Activated T-helper 17 cell treated with anti-CD3 and anti-CD28 coated beads, Interleukin-2, amount 50 U/mL, for 72 hours (primary cell): Measurements from ENCODE around the gene ARF5. TPM values are rescaled to one million over a fixed set of nuclear protein-coding genes. Genes with fewer than 3 reads are reported as not detected.

Experiments used
- ATAC-seq: fragments of 150-1000 bp; cut with Tn5 transposase; replicated peaks from 2 replicates; pipeline ENCODE4 v1.10.0; 2021; ENCODE audit warnings: mild to moderate bottlenecking, moderate library complexity
- H3K27ac Mint-ChIP-seq: one replicate; pipeline ENCODE4 v1.8.0; 2022; ENCODE audit warnings: mixed read lengths
- H3K27me3 Mint-ChIP-seq: one replicate; pipeline ENCODE4 v1.8.0; 2022; ENCODE audit warnings: mixed read lengths
- H3K36me3 Mint-ChIP-seq: one replicate; pipeline ENCODE4 v1.8.0; 2022; ENCODE audit warnings: low read depth, mild to moderate bottlenecking, mixed read lengths
- H3K4me1 Mint-ChIP-seq: one replicate; pipeline ENCODE4 v1.8.0; 2022; ENCODE audit warnings: mixed read lengths
- H3K4me3 Mint-ChIP-seq: one replicate; pipeline ENCODE4 v1.8.0; 2022; ENCODE audit warnings: mild to moderate bottlenecking, mixed read lengths
- H3K9me3 Mint-ChIP-seq: one replicate; pipeline ENCODE4 v1.8.0; 2022; ENCODE audit warnings: mixed read lengths
- total RNA-seq, 2 donors: library from RNA; stranded (reverse); gene quantifications; one replicate each; pipeline ENCODE4 v1.2.3, GENCODE V29; 2022

Gene ARF5
- total RNA-seq, 2 donors from 2014 or later: 87.6 to 98.9 TPM

GRCh38 chr7:127608446-127608845 is 20.2 kb downstream of the ARF5 start:
- Mint-ChIP-seq H3K27ac (no peak overlapping the region), H3K9me3 (no peaks in the 10 kb centered on the region), H3K36me3 (no peaks in the 10 kb centered on the region), H3K4me3 (no peak overlapping the region), H3K4me1 (no peaks in the 10 kb centered on the region), H3K27me3 (peaks cover 18% of the 10 kb centered on the region)
- ATAC-seq: no peak

GRCh38 chr7:127609297-127609696 is 21.1 kb downstream of the ARF5 start:
- Mint-ChIP-seq H3K4me1 (no peaks in the 10 kb centered on the region), H3K27ac (no peak overlapping the region), H3K36me3 (no peaks in the 10 kb centered on the region), H3K27me3 (peaks cover 23% of the 10 kb centered on the region), H3K9me3 (no peaks in the 10 kb centered on the region), H3K4me3 (no peak overlapping the region)
- no peak for ATAC-seq

GRCh38 chr7:127612263-127612662 is 24.1 kb downstream of the ARF5 start:
- Mint-ChIP-seq H3K9me3 (no peaks in the 10 kb centered on the region), H3K27me3 (peaks cover 33% of the 10 kb centered on the region), H3K4me1 (no peaks in the 10 kb centered on the region), H3K27ac (no peak overlapping the region), H3K4me3 (no peak overlapping the region), H3K36me3 (no peaks in the 10 kb centered on the region)
- ATAC-seq: no peak

- Mint-ChIP-seq H3K27ac (no peak overlapping the region), H3K4me3 (no peak overlapping the region), H3K27me3 (peaks cover 64% of the 10 kb centered on the region), H3K4me1 (no peaks in the 10 kb centered on the region), H3K36me3 (no peaks in the 10 kb centered on the region), H3K9me3 (no peaks in the 10 kb centered on the region)
- ATAC-seq: no peak
Measured at GRCh38 chr7:127616724-127617123, 28.5 kb downstream of the ARF5 start.

- no peak within 1 kb of the TSS for H3K27ac Mint-ChIP-seq
- no peak within 1 kb of the TSS for H3K4me3 Mint-ChIP-seq
- H3K4me1 Mint-ChIP-seq: no peaks in the 10 kb centered on the region
- no peaks in the 10 kb centered on the region for H3K9me3 Mint-ChIP-seq
- ATAC-seq: no peak
- H3K27me3 Mint-ChIP-seq: peaks cover 60% of the 10 kb centered on the region
- no peaks in the 10 kb centered on the region for H3K36me3 Mint-ChIP-seq
Measured at GRCh38 chr7:127618042-127618441, 29.8 kb downstream of the ARF5 start, which contains the start of gene PAX4. TSS of gene PAX4 (minus strand) at chr7:127618142. CDS start at chr7:127615928, 2,214 bp downstream.

GRCh38 chr7:127618775-127619174 is 30.6 kb downstream of the ARF5 start:
- Mint-ChIP-seq H3K27me3 (peaks cover 56% of the 10 kb centered on the region), H3K36me3 (no peaks in the 10 kb centered on the region), H3K27ac (no peak overlapping the region), H3K9me3 (no peaks in the 10 kb centered on the region), H3K4me1 (no peaks in the 10 kb centered on the region), H3K4me3 (no peak overlapping the region)
- no peak for ATAC-seq

- peaks cover 54% of the 10 kb centered on the region for H3K27me3 Mint-ChIP-seq
- H3K36me3 Mint-ChIP-seq: no peaks in the 10 kb centered on the region
- no peak overlapping the region for H3K27ac Mint-ChIP-seq
- no peak overlapping the region for H3K4me3 Mint-ChIP-seq
- H3K9me3 Mint-ChIP-seq: no peaks in the 10 kb centered on the region
- H3K4me1 Mint-ChIP-seq: no peaks in the 10 kb centered on the region
- ATAC-seq: no peak
Measured at GRCh38 chr7:127619681-127620405, 31.6 kb downstream of the ARF5 start.

GRCh38 chr7:127620406-127621233 is 32.4 kb downstream of the ARF5 start:
- no peak overlapping the region for H3K27ac Mint-ChIP-seq
- H3K36me3 Mint-ChIP-seq: no peaks in the 10 kb centered on the region
- H3K4me3 Mint-ChIP-seq: no peak overlapping the region
- H3K4me1 Mint-ChIP-seq: no peaks in the 10 kb centered on the region
- no peak for ATAC-seq
- no peaks in the 10 kb centered on the region for H3K9me3 Mint-ChIP-seq
- peaks cover 54% of the 10 kb centered on the region for H3K27me3 Mint-ChIP-seq

GRCh38 chr7:127625331-127625730 is 37.1 kb downstream of the ARF5 start:
- no peaks in the 10 kb centered on the region for H3K36me3 Mint-ChIP-seq
- no peaks in the 10 kb centered on the region for H3K4me1 Mint-ChIP-seq
- no peak for ATAC-seq
- no peak overlapping the region for H3K27ac Mint-ChIP-seq
- H3K4me3 Mint-ChIP-seq: no peak overlapping the region
- no peaks in the 10 kb centered on the region for H3K9me3 Mint-ChIP-seq
- H3K27me3 Mint-ChIP-seq: peaks cover 27% of the 10 kb centered on the region

GRCh38 chr7:127628445-127628844 is 40.2 kb downstream of the ARF5 start:
- no peaks in the 10 kb centered on the region for H3K9me3 Mint-ChIP-seq
- H3K27me3 Mint-ChIP-seq: peaks cover 13% of the 10 kb centered on the region
- no peak for ATAC-seq
- no peaks in the 10 kb centered on the region for H3K36me3 Mint-ChIP-seq
- H3K27ac Mint-ChIP-seq: no peak overlapping the region
- no peak overlapping the region for H3K4me3 Mint-ChIP-seq
- no peaks in the 10 kb centered on the region for H3K4me1 Mint-ChIP-seq

- H3K36me3 Mint-ChIP-seq: no peaks in the 10 kb centered on the region
- H3K27ac Mint-ChIP-seq: no peak overlapping the region
- no peak overlapping the region for H3K4me3 Mint-ChIP-seq
- ATAC-seq: no peak
- H3K4me1 Mint-ChIP-seq: no peaks in the 10 kb centered on the region
- no peaks in the 10 kb centered on the region for H3K9me3 Mint-ChIP-seq
- H3K27me3 Mint-ChIP-seq: peaks cover 16% of the 10 kb centered on the region
Measured at GRCh38 chr7:127629268-127629854, 41.1 kb downstream of the ARF5 start.

GRCh38 chr7:127632276-127632910 is 44.2 kb downstream of the ARF5 start:
- peaks cover 5% of the 10 kb centered on the region for H3K4me1 Mint-ChIP-seq

GRCh38 chr7:127635659-127636285 is 47.6 kb downstream of the ARF5 start:
- Mint-ChIP-seq H3K36me3 (no peaks in the 10 kb centered on the region), H3K9me3 (no peaks in the 10 kb centered on the region), H3K4me3 (no peak overlapping the region), H3K4me1 (peaks cover 5% of the 10 kb centered on the region), H3K27ac (no peak overlapping the region), H3K27me3 (peaks cover 30% of the 10 kb centered on the region)
- no peak for ATAC-seq

More at GRCh38 chr7:127632276-127632910, 44.2 kb downstream of the ARF5 start:
- Mint-ChIP-seq H3K4me3 (no peak overlapping the region), H3K36me3 (no peaks in the 10 kb centered on the region), H3K9me3 (no peaks in the 10 kb centered on the region), H3K27me3 (peaks cover 24% of the 10 kb centered on the region), H3K27ac (no peak overlapping the region)
- ATAC-seq: no peak

- H3K4me1 Mint-ChIP-seq: peaks cover 5% of the 10 kb centered on the region
- H3K4me3 Mint-ChIP-seq: no peak overlapping the region
- no peaks in the 10 kb centered on the region for H3K9me3 Mint-ChIP-seq
- peaks cover 27% of the 10 kb centered on the region for H3K27me3 Mint-ChIP-seq
- ATAC-seq: no peak
- no peak overlapping the region for H3K27ac Mint-ChIP-seq
- no peaks in the 10 kb centered on the region for H3K36me3 Mint-ChIP-seq
Measured at GRCh38 chr7:127638197-127638596, 50.0 kb downstream of the ARF5 start.
